Effector memory CD4-positive, alpha-beta T cell (primary cell): ENCODE data around the gene RET.

ENCODE experiments used
- DNase-seq, 3 donors: peaks; one replicate each; pipeline ENCODE4 v3.0.0-alpha.2; 2020
- H3K27ac ChIP-seq: 2 replicates; pipeline ENCODE4 v1.7.0; 2013; ENCODE audit warnings: mild to moderate bottlenecking, low read length, moderate library complexity; ENCODE audit not compliant: insufficient read depth, poor library complexity, severe bottlenecking
- H3K27me3 ChIP-seq: replicated peaks from 2 replicates; pipeline ENCODE4 v1.7.0; 2013; ENCODE audit warnings: mild to moderate bottlenecking, low read length; ENCODE audit not compliant: insufficient read depth, control insufficient read depth, poor library complexity, severe bottlenecking
- H3K36me3 ChIP-seq: 2 replicates; pipeline ENCODE4 v1.7.0; 2013; ENCODE audit warnings: mild to moderate bottlenecking, low read length, moderate library complexity; ENCODE audit not compliant: control insufficient read depth, insufficient read depth
- H3K4me1 ChIP-seq: 2 replicates; pipeline ENCODE4 v1.7.0; 2013; ENCODE audit warnings: low read length, mild to moderate bottlenecking; ENCODE audit not compliant: control insufficient read depth, insufficient read depth, poor library complexity, severe bottlenecking
- H3K4me3 ChIP-seq: 2 replicates; pipeline ENCODE4 v1.7.0; 2013; ENCODE audit warnings: low read length, low read depth, mild to moderate bottlenecking; ENCODE audit not compliant: insufficient read depth, poor library complexity, severe bottlenecking
- H3K9me3 ChIP-seq: 2 replicates; pipeline ENCODE4 v1.7.0; 2013; ENCODE audit warnings: mild to moderate bottlenecking, low read length, moderate library complexity; ENCODE audit not compliant: control insufficient read depth
- total RNA-seq, 3 donors: gene quantifications; one replicate each; lab custom pipeline; 2026; lab: John Stamatoyannopoulos, UW

The RET gene
- total RNA-seq = 0 to 0.17 (median 0) reads per million in 3 donors

DNA sequence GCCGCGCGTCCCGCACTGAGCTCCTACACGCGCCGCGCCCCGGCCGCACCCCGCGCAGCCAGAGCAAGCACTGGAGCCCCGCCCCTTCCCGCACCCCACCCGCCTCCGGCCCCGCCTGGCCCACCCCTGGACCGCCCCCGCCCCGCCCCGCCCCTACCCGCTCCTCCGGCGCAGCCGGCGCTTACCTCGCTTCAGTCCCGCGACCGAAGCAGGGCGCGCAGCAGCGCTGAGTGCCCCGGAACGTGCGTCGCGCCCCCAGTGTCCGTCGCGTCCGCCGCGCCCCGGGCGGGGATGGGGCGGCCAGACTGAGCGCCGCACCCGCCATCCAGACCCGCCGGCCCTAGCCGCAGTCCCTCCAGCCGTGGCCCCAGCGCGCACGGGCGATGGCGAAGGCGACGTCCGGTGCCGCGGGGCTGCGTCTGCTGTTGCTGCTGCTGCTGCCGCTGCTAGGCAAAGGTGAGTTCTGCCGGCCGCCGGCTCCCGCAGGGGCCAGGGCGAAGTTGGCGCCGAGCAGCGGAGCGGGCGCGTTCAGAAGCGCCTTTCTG, at the start of gene RET:
Gene RET (plus strand): TSS at position 194 of the 545 bp plus-strand sequence. CDS start 190 bp downstream, at position 384.
- Histone ChIP-seq H3K27me3 (peaks cover 7% of the 10 kb centered on the region), H3K36me3 (no peaks in the 10 kb centered on the region), H3K27ac (no peak within 1 kb of the TSS), H3K9me3 (no peaks in the 10 kb centered on the region), H3K4me3 (peak within 1 kb of the TSS; percentile 35), H3K4me1 (peaks cover 7% of the 10 kb centered on the region)
- DNase-seq = no peak

DNA sequence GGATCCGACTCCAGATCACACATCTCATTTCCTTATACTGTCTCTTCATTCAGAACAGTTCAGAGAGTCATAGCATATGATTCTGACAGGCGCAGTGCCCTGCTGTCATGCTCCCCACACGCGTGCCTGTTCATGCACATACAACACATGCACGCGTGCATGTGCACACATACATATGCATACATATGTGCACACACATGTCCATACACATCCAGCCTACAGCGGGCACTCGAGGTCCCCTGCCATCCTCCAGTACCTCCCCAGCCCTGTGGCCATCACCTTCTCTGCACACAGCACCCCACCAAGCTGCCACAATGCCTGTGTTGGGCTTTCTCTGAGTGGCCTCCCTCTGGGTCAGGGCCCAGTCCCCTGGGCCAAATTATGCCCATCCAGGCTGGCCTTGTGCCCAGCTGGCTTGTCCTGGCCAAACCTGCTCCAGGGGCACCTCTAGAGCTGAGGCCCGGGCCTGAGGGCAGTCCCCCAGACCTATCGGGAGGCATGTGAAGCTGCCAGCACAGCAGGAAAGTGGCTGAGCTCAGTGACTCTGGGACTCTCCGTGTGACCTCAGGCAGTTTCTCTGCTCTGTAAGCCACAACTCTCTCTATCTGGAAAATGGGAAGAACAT, 49.4 kb upstream of the RET start:
- Histone ChIP-seq H3K27me3 (no peaks in the 10 kb centered on the region), H3K4me1 (no peaks in the 10 kb centered on the region), H3K4me3 (no peak overlapping the region), H3K36me3 (no peaks in the 10 kb centered on the region), H3K9me3 (no peaks in the 10 kb centered on the region), H3K27ac (no peak overlapping the region)
- no peak for DNase-seq

DNA sequence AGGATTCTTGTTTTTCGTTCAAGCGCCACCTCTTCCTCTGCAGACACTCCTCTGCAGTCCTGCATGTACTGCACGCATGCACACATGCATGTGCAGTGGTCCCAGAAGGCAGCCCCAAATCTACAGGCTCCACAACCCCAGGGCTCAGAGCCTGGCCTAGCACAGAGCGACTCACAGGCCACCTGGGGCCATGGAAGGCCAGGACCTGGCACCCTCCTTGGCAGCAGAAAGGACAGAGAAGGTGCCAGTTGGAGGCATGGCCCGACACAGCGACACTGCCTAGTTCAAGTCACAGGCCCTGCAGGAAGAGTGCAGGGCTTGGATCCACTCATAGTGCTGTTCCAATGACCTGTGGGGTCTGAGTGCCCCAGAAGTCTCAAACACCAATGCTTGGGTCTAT, 48.7 kb upstream of the RET start:
- H3K36me3 ChIP-seq = no peaks in the 10 kb centered on the region
- H3K27me3 ChIP-seq = no peaks in the 10 kb centered on the region
- H3K4me3 ChIP-seq = no peak overlapping the region
- no peaks in the 10 kb centered on the region for H3K4me1 ChIP-seq
- no peak for DNase-seq
- peaks cover 5% of the 10 kb centered on the region for H3K9me3 ChIP-seq
- no peak overlapping the region for H3K27ac ChIP-seq

DNA sequence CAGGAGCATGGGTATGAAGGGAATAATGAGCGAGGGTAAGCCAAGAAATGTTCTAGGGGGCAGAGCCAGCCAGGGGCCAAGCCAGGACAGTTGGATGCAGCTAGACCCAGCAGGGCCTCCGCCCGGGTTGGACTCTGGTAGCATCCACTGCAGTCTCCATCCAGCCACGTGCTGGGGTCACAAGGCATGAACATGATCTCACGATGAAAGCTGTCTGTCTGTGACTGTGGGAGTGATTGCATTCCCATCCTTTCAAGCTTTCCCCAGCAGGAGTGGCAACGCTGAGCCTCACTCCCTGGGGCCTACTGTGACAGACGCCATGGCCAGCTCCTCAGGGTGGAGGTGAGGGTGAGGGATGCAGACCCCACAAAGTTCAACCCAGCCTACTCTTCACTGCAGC, 47.8 kb upstream of the RET start:
- no peaks in the 10 kb centered on the region for H3K27me3 ChIP-seq
- no peaks in the 10 kb centered on the region for H3K36me3 ChIP-seq
- no peaks in the 10 kb centered on the region for H3K4me1 ChIP-seq
- H3K9me3 ChIP-seq = peaks cover 5% of the 10 kb centered on the region
- no peak for DNase-seq
- H3K4me3 ChIP-seq = no peak overlapping the region
- no peak overlapping the region for H3K27ac ChIP-seq

DNA sequence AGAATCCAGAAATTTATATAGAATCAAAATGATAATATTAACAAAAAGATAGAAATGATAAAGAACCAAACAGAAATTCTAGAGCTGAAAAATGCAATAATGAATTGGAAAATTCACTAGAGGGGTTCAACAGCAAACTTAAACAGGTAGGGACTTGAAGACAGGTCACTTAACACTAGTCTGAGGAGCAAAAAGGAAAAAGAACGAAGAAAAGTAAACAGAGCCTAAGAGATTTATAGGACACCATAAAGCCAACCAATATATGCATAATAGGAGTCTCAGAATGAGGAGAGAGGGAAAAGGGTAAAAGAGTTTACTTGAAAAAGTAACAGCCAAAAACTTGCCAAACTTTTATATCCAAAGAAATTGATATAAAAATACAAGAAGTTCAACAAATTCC, 44.3 kb upstream of the RET start:
- H3K27me3 ChIP-seq = no peaks in the 10 kb centered on the region
- no peak overlapping the region for H3K27ac ChIP-seq
- H3K9me3 ChIP-seq = peaks cover 5% of the 10 kb centered on the region
- no peak overlapping the region for H3K4me3 ChIP-seq
- H3K4me1 ChIP-seq = no peaks in the 10 kb centered on the region
- no peaks in the 10 kb centered on the region for H3K36me3 ChIP-seq
- DNase-seq = no peak

DNA sequence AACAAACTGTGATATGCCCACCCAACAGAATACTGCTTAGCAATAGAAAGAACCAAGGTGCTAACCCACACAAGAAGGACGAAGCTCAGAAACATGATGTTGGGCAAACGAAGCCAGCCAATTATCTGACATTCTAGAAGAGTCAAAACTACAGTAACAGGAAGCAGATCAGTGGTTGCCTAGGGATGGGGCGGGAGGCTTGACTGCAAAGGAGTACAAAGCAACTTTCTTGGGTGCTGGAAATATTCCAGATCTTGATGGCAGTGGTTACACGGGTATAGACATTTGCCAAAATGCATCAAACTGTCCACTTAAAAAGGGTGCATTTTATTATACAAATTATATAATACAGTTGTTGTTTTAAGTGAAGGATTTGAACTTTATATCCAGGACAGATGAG, 41.1 kb upstream of the RET start:
- no peak overlapping the region for H3K27ac ChIP-seq
- peaks cover 5% of the 10 kb centered on the region for H3K9me3 ChIP-seq
- H3K4me3 ChIP-seq = no peak overlapping the region
- no peaks in the 10 kb centered on the region for H3K36me3 ChIP-seq
- no peaks in the 10 kb centered on the region for H3K27me3 ChIP-seq
- no peak for DNase-seq
- H3K4me1 ChIP-seq = no peaks in the 10 kb centered on the region

DNA sequence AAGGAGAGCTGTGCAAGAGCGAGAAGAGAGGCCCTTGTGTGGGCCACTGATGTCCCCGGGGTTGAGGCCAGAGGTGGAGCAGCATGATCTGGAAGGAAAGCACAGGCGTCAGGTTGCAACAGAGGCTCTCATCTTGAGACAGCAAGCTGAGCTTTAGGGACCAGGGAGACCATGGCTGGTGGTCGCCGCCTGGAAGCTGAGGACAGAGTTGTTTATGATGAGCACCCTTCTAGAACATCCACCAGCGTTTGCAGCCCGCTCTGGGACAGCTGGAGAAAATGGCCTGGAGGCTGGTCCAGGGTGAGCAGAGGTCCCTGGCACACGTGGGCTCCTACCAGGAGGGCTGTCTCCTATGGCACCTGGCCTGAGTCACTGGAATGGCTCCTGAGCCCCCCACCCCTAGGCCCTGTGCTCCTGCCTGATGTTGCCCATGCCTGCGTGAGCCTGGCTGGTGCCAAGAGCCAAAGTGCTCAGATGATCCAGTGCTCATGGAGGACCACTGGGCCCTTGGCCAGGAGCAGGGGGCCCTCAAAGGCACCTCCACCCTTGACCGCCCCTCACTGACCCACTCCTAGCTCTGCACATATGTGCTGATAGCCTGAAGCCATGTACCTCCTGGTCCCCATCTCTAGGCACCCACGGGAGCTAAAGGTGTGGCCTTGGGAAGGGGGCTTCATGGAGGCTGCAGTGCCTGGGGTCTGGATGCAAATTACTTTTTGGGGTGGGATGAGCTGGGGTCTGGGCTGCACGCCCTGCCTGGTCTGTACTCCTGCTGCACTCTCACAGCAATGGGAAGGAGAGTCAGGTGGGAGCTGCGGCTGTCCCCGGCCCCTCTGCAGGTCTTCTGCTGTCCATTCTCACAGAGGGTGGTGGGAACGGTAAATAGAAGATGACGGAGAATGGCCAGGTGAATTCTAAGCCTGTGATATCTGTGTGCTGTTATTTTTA, 40.1 kb upstream of the RET start:
- Histone ChIP-seq H3K4me1 (no peaks in the 10 kb centered on the region), H3K4me3 (no peak overlapping the region), H3K27ac (no peak overlapping the region), H3K27me3 (no peaks in the 10 kb centered on the region), H3K36me3 (no peaks in the 10 kb centered on the region), H3K9me3 (peaks cover 5% of the 10 kb centered on the region)
- DNase-seq = no peak

DNA sequence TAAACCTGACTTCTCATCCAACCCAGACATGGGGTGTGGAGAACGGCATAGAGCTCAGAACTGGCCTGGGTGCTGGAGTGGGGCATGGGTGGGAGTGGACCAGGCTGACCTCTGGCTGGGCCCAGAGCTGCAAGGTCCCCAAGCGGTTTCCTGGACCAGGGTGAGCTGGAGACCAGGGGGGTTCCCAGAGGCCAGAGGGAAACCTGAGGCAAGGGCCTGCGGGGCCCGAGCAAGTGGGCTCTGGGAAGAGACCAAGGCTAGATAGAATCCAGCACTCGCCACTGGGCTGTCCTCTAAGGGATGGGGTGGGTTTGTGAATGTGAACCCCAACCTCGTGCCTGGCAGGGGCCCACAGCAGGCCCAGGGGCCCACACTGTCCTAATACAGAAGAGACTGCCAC, 39.4 kb upstream of the RET start:
- no peak for DNase-seq
- H3K4me1 ChIP-seq = no peaks in the 10 kb centered on the region
- no peaks in the 10 kb centered on the region for H3K36me3 ChIP-seq
- no peaks in the 10 kb centered on the region for H3K27me3 ChIP-seq
- H3K9me3 ChIP-seq = peaks cover 5% of the 10 kb centered on the region
- H3K4me3 ChIP-seq = no peak overlapping the region
- no peak overlapping the region for H3K27ac ChIP-seq

DNA sequence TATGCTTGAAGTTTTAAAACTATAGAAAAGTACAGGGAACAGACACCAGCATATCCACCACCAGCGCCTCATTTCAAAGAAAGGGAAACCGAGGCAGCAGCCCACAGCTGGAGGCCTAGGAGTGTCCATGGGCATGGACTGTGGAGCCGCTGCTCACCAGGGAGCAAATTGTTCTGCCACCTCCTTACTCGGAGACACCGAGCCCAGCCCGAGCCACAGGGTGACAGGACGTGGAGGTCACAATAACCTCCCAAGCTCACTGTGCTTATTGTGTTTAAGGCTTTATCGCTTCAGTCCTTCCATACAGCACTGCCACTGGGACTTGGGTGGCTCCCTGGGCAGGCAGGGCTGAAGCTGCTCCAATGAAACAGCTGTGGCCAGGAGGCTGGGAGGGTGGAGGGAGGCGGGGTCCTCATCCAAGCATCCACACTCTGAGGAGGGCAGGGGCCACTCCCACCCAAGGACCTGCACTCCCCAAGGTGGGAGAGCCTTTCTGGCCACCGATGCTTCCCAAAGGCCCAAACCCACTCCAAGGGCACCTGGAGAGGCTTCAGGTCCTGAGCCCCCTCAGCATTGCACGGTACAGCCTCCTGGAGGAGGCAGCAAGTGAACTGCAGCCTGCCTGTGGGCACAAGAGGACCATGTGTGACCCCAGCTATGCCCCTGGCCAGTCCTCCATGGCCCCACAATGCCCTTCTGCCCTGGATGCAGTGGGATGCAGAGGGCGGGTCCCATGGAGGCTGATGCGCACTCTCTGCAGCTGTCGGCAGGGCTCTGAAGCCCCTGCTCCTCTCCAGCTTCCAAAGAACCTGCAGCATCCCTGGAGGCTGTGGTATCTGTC, 38.7 kb upstream of the RET start:
- no peaks in the 10 kb centered on the region for H3K27me3 ChIP-seq
- no peak overlapping the region for H3K27ac ChIP-seq
- H3K36me3 ChIP-seq = no peaks in the 10 kb centered on the region
- no peaks in the 10 kb centered on the region for H3K4me1 ChIP-seq
- no peaks in the 10 kb centered on the region for H3K9me3 ChIP-seq
- DNase-seq = no peak
- H3K4me3 ChIP-seq = no peak overlapping the region
